ENCODE results near the gene TRDN.
"Not testable (repeated sequence)": the region's sequence is repeated elsewhere in the genome, so short reads cannot be mapped to it uniquely, and the experiment has no call there.

Gene TRDN

DNA sequence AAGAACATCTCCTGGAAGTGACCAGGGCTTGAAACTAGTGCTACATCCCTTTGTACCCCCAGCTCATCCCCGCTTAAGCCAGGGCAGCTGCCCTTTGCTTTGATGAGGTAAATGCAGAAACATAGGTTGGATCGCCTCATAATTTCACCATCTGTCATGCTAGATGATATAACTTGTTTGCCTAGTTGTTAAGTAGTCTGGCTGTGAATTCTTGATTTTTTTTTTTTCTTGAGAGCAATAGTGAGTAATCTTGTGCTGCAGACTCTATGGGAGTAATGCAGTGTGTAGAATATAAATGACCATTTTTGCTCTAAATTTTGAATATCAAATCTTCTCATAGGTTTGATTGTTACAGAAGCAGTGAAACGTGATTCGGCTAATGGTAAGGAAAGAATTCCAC lies 4.1 kb downstream of the TRDN start:
- FAIRE-seq, result no peak
- no peak for DNase-seq (ENCODE audit: insufficient read length, low spot score)

DNA sequence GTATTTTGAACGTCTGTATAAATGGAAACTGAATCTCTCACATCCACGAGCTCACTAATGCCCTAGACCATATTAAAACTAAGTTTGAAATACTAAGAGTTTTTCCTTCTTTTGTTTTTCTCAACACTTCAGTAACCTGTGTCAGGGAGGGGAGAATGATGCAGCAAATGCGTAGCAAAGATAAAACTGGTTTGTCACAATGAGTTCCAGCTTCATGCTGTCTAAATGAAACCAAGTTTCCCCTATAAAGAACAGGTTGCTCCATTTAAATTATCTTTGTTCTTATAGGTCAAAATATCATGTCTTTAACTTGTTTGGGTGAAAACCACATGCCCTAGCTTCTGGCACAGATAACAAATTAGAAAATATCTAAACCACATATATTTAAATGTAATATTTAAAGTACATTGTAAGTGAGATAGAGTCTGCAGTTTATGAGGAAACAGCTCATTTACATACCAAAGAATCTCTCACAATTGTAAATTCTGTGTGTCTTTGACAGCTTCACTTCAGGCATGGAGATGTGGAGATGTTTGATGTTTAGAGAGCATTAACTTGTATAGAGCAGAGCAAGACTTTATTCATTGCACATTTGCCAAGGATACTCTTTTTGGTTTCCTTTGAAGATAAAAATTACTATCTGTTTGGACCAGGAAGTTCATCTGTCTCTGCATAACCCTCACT lies 7.3 kb downstream of the TRDN start:
- FAIRE-seq (no peak), DNase-seq (ENCODE audit: insufficient read length, low spot score) (no peak)

DNA sequence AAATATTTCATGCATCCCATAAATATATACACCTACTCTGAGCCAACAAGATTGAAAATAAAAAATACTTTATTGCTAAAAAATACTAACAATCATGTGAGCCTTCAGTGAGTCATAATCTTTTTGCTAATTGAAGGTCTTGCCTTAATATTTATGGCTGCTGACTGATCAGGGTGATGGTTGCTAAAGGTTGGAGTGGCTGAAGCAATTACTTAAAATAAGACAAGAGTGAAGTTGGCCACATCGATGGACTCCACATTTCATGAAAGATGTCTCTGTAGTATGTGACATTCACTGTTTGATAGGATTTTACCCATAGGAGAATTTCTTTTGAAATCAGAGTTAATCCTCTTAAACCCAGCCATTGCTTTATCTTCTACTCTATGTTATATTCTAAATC lies 11.1 kb downstream of the TRDN start:
- DNase-seq (ENCODE audit: insufficient read length, low spot score) (no peak), FAIRE-seq (no peak)

- FAIRE-seq, result no peak
- no peak for DNase-seq (ENCODE audit: insufficient read length, low spot score)
Measured at GRCh38 chr6:123622780-123623179, 14.0 kb downstream of the TRDN start.

DNA sequence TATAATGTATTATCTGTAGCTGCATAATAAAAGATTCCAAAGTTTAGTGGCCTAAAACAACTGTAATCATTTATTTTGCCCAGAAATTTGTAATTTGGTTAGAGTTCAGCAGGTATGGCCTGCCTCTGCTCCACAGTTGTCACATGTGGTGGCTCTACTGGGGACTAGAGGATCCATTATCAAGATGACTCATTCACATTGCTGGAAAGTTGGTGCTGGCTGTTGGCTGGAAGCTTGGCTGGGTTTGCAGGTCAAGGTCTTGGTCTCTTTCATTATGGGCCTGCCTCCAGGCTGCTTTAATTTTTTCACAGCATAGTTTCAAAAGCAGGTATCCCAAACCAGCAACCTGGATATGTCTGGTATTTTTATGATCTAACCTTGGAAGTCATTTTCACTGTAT lies 17.6 kb downstream of the TRDN start:
- DNase-seq (ENCODE audit: insufficient read length, low spot score) (no peak), FAIRE-seq (no peak)

DNA sequence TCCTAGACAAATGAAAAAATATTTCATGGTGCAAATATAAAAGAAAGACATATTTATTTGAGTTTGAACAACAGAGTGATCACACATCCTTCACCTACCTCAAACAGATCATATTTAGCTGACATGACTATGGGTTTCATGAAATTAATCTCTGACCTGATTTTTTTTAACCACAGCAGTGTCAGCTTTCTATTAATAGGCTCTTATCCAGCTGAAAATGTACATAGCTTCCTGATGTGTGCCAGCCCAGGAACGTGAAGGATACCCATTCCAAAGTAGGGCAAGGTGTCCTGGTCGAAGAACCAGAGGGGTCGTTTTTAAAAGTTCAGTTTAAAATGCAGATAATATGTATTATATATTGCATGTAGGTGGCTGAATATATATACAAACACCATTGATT lies 19.8 kb downstream of the TRDN start:
- DNase-seq (ENCODE audit: insufficient read length, low spot score) (no peak), FAIRE-seq (no peak)

- DNase-seq (ENCODE audit: insufficient read length, low spot score) (no peak), FAIRE-seq (no peak)
Measured at GRCh38 chr6:123616016-123616415, 20.7 kb downstream of the TRDN start.

DNA sequence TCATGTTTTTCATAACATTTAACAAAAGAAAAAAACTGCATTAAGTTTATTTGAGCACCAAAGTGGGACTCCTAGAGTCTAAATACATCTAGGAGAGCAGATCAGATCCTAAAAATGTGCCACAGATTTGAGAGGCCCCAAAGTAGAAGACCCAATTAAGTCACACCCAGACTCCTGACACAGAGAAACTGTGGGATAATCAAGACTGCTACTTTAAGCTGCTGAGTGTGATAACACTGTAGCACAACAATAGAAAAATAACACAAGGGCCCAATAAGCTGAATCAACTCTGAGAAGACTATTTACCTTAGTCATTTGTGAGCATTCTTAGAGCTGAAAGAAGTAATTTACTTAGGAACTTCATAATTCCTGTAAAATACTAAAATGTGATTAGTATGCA lies 26.0 kb downstream of the TRDN start:
- DNase-seq (ENCODE audit: insufficient read length, low spot score) (no peak), FAIRE-seq (no peak)

DNA sequence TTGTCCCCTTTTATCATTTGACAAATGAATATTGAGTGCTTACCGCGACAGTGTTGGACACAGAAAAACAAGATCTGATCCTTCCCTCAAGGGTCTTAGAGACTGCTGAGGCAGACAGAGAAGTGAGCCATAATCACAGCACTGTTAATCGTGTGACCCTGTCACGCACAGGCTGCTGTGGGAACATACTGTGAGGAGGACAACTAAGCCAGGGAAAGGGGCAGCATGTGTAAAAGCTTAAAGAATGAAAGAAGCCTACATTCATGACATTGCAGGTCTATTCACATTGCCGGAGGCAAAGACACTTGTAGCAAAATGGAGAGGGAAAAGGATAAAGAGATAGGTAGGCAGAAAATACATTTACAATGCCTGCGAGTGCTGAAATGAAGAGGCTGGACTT lies 32.7 kb downstream of the TRDN start:
- DNase-seq (ENCODE audit: insufficient read length, low spot score), result no peak
- FAIRE-seq, result no peak

GRCh38 chr6:123598011-123598410 lies 38.7 kb downstream of the TRDN start:
- DNase-seq (ENCODE audit: insufficient read length, low spot score) (no peak), FAIRE-seq (no peak)

DNA sequence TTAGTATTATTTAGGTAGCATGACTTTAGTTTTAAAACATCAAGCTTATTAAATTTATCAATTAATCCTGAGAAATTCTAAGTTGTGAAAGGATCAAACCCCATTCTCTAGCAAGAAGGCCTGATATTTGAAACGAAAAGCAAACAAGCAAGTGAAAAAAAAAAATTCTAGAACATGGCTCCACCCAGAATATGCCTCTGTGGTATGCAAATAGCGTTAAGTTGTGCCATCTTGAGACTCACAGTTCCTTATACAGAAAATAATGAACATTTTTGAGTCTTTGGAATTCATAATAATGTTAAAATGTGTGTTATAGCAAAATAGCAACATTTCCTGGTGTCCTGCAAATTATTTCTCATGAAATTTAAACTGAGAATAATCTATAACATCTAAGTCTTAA lies 42.0 kb downstream of the TRDN start:
- DNase-seq (ENCODE audit: insufficient read length, low spot score) (no peak), FAIRE-seq (no peak)

GRCh38 chr6:123592426-123592825 lies 44.3 kb downstream of the TRDN start:
- DNase-seq (ENCODE audit: insufficient read length, low spot score), result no peak
- FAIRE-seq, result no peak

GRCh38 chr6:123589973-123590372 lies 46.8 kb downstream of the TRDN start:
- FAIRE-seq, result no peak
- DNase-seq (ENCODE audit: insufficient read length, low spot score), result no peak

DNA sequence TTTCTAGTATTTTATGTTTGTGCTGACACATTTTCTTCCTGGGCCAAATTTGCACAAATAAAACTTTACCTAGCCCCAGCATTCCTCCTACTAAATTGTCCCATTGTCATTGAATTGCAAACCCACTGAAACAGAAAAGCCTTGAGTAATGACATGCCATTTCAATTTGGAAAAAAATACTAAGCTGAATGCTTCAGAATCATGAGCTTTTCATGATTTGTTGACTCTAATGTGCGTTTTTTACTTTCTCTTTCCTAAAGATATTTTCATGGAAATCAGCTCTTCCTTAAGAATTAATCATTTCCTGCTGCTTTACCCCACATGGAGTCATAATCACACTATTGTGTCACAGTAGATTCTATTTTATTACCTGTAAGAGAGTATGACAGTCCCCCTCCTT lies 47.4 kb downstream of the TRDN start:
- DNase-seq (ENCODE audit: insufficient read length, low spot score), result no peak
- FAIRE-seq, result no peak

DNA sequence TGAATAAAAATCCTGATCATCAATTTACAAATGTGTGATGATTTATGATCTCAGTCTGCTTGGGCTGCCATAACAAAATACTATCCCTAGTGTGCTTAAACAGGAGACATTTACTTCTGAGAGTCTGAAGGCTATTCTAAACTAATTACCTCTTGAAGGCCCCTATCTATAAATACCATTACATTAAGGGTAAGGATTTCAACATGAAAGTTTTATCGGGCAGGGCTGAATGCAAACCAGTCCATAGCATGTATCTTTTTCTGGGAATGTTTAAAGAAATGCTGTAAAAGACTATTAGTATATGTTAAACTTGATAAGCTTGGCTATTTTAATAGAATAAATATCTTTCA lies 48.2 kb downstream of the TRDN start:
- no peak for DNase-seq (ENCODE audit: insufficient read length, low spot score)

DNA sequence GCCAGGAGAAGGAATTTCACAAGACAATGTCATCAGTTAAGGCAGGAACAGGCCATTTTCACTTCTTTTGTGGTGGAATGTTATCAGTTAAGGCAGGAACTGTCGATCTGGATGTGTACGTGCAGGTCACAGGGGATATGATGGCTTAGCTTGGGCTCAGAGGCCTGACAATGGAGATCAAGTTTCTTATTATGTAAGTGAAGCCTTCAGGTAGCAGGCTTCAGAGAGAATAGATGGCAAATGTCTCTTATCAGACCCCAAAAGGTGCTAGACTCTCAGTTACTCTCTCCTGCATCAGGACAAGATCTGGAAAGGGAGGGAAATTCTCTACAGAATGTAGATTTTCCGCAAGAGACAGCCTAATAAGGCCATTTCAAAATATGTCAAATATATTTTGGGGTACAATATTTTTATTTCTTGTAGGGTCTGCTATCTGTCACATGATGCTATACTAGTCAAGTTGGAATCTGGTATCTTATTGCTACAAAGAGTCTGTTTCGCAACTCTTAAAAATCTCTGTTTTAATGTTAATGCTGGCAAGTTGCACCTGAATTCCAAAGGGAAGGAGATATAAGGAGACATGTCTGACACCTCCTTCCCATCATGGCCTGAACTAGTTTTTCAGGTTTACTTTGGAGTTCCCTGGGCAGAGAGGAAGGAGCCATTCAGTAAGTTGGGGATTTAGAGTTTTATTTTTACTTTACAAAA lies 48.8 kb downstream of the TRDN start:
- no peak for FAIRE-seq
- DNase-seq (ENCODE audit: insufficient read length, low spot score), result no peak

More for the DNA sequence above, 48.2 kb downstream of the TRDN start:
- FAIRE-seq, result no peak

- not testable (repeated sequence) for DNase-seq (ENCODE audit: insufficient read length, low spot score); FAIRE-seq
Measured at GRCh38 chr6:123587407-123587806, 49.3 kb downstream of the TRDN start.

DNA sequence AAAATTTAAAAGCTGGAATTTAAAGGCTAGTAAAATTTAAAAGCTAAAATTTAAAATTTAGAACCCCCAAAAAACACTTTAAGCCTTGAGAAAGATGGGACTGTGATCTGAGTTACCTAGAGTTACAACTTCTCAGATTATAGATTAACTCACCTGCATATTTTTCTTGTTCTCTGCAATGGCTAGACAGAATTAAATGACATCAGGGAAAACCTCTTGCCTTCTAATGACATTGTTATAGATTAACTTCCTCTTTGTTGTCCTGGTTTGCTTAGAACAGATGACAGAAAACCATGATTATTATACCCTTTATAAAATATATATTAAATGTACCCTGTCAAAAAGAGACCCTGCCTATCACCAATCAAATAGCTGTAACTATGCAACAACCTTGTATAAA lies 56.4 kb downstream of the TRDN start:
- DNase-seq (ENCODE audit: insufficient read length, low spot score) (no peak), FAIRE-seq (no peak)

- DNase-seq (ENCODE audit: insufficient read length, low spot score) (no peak), FAIRE-seq (no peak)
Measured at GRCh38 chr6:123575188-123575587, 61.6 kb downstream of the TRDN start.

DNA sequence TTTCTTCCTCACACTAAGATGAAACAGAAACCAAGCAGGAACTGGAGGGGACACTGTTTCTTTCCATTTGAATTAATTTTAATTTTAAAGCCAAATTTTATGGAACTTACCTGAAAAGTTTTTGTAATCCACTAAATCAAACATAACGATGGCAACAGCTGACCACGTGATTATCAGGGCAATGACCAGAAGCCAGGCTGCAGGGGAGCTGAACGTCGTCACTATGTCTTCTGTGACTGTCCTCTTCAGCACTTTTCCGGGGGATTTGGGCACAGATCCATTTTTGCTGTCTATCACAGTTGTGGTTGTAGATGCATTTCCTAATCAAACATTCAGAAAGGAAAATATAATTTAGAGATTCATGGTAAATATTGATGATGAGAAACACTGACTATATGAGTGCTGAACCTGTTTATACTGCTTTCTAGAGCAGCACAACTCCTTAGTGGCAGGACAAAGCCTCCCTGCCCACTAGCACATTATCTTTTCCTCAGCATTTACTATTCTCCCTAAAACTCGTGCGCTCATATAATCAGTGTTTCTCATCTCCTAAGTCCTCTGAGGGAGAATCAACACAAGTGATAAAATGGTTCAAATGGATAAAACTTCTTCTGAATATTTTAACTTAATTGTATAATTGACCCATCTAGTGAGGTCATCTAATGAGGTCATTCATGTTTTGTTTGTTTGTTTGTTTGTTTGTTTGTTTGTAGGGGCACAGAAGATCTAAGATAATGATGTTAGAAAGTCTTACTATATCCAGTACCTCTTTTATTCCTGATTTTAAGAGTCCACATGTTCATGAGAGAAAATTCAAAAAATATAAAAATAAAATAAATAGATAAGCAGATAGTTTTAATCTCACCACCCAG lies 65.7 kb downstream of the TRDN start:
- no peak for FAIRE-seq
- no peak for DNase-seq (ENCODE audit: insufficient read length, low spot score)

GRCh38 chr6:123569575-123569974 lies 67.2 kb downstream of the TRDN start:
- FAIRE-seq (no peak), DNase-seq (ENCODE audit: insufficient read length, low spot score) (no peak)

GRCh38 chr6:123565529-123565928 lies 71.2 kb downstream of the TRDN start:
- no peak for FAIRE-seq
- DNase-seq (ENCODE audit: insufficient read length, low spot score), result no peak
